BLaER1 (cell line): ENCODE data around the gene LPIN3.

Source experiments
- H3K27ac ChIP-seq: shearing (Covaris generic); formaldehyde crosslinking; 2 replicates; pipeline ENCODE4 v1.8.1; 2022
- H3K27me3 ChIP-seq: shearing (Covaris generic); formaldehyde crosslinking; 2 replicates; pipeline ENCODE4 v1.8.1; 2022
- H3K36me3 ChIP-seq: shearing (Covaris generic); formaldehyde crosslinking; 2 replicates; pipeline ENCODE4 v1.8.1; 2022
- H3K4me1 ChIP-seq: shearing (Covaris generic); formaldehyde crosslinking; 2 replicates; pipeline ENCODE4 v1.8.1; 2022
- H3K4me2 ChIP-seq: shearing (Covaris generic); formaldehyde crosslinking; 2 replicates; pipeline ENCODE4 v1.8.1; 2022
- H3K4me3 ChIP-seq: shearing (Covaris generic); formaldehyde crosslinking; 2 replicates; pipeline ENCODE4 v1.8.1; 2022
- H3K9ac ChIP-seq: shearing (Covaris generic); formaldehyde crosslinking; 2 replicates; pipeline ENCODE4 v1.8.1; 2022
- H3K9me3 ChIP-seq: shearing (Covaris generic); formaldehyde crosslinking; 2 replicates; pipeline ENCODE4 v1.8.1; 2022
- H4K20me1 ChIP-seq: shearing (Covaris generic); formaldehyde crosslinking; 2 replicates; pipeline ENCODE4 v1.8.1; 2022
- Cebpa-rat ChIP-seq: shearing (Covaris generic); IDR thresholded peaks from 2 replicates; pipeline ENCODE4 v1.8.1; 2022

The LPIN3 gene

GRCh38 chr20:41340327-41341055 lies at the start of gene LPIN3:
TSS of gene LPIN3 (plus strand) at chr20:41340821. CDS start at chr20:41345804, 4,983 bp downstream.
- H3K9me3 ChIP-seq, result no peaks in the 10 kb centered on the region
- TF ChIP-seq Cebpa-rat, result no peak
- peak within 1 kb of the TSS; percentile 46 for H3K4me2 ChIP-seq
- peaks cover 8% of the 10 kb centered on the region for H3K4me1 ChIP-seq
- no peak within 1 kb of the TSS for H3K9ac ChIP-seq
- no peaks in the 10 kb centered on the region for H4K20me1 ChIP-seq
- H3K27me3 ChIP-seq, result no peaks in the 10 kb centered on the region
- H3K4me3 ChIP-seq, result no peak within 1 kb of the TSS
- no peaks in the 10 kb centered on the region for H3K36me3 ChIP-seq
- H3K27ac ChIP-seq, result no peak within 1 kb of the TSS

- H3K27ac ChIP-seq, result no peak overlapping the region
These were observed 47.2 kb upstream of the LPIN3 start for GRCh38 chr20:41293269-41294037.

GRCh38 chr20:41299899-41300298 lies 40.7 kb upstream of the LPIN3 start:
- H3K9ac ChIP-seq, result no peak overlapping the region
- no peaks in the 10 kb centered on the region; the same call in 1 of the 2 replicates for H3K9me3 ChIP-seq
- no peak overlapping the region for H3K4me2 ChIP-seq
- no peak for TF ChIP-seq Cebpa-rat
- no peaks in the 10 kb centered on the region for H3K27me3 ChIP-seq
- H3K4me3 ChIP-seq, result no peak overlapping the region
- H3K4me1 ChIP-seq, result peaks cover 9% of the 10 kb centered on the region
- no peak overlapping the region for H3K27ac ChIP-seq
- no peaks in the 10 kb centered on the region for H3K36me3 ChIP-seq
- H4K20me1 ChIP-seq, result no peaks in the 10 kb centered on the region

More at GRCh38 chr20:41293269-41294037, 47.2 kb upstream of the LPIN3 start:
- no peak overlapping the region for H3K4me3 ChIP-seq
- H3K4me2 ChIP-seq, result no peak overlapping the region
- H3K9me3 ChIP-seq, result no peaks in the 10 kb centered on the region
- H3K4me1 ChIP-seq, result no peaks in the 10 kb centered on the region
- no peaks in the 10 kb centered on the region for H3K27me3 ChIP-seq
- no peak for TF ChIP-seq Cebpa-rat
- H3K36me3 ChIP-seq, result no peaks in the 10 kb centered on the region
- 0 out of 2 replicates have a peak, but pooled peaks cover 7% of the 10 kb centered on the region for H4K20me1 ChIP-seq
- H3K9ac ChIP-seq, result no peak overlapping the region

GRCh38 chr20:41300383-41300782 lies 40.2 kb upstream of the LPIN3 start:
- Histone ChIP-seq H3K4me3 (no peak overlapping the region), H3K9ac (no peak overlapping the region), H3K27ac (no peak overlapping the region), H3K27me3 (no peaks in the 10 kb centered on the region), H3K4me2 (no peak overlapping the region), H3K36me3 (no peaks in the 10 kb centered on the region), H4K20me1 (no peaks in the 10 kb centered on the region), H3K9me3 (peaks cover 4% of the 10 kb centered on the region; the same call in 1 of the 2 replicates), H3K4me1 (peaks cover 9% of the 10 kb centered on the region)
- no peak for TF ChIP-seq Cebpa-rat

- Histone ChIP-seq H3K4me1 (peaks cover 9% of the 10 kb centered on the region), H3K4me2 (no peak overlapping the region), H3K27me3 (no peaks in the 10 kb centered on the region), H3K4me3 (no peak overlapping the region), H3K9ac (no peak overlapping the region), H3K9me3 (peaks cover 4% of the 10 kb centered on the region; the same call in 1 of the 2 replicates), H4K20me1 (no peaks in the 10 kb centered on the region), H3K27ac (no peak overlapping the region), H3K36me3 (no peaks in the 10 kb centered on the region)
- TF ChIP-seq Cebpa-rat, result no peak
These were observed 39.7 kb upstream of the LPIN3 start for GRCh38 chr20:41300886-41301285.

GRCh38 chr20:41304002-41304401 lies 36.6 kb upstream of the LPIN3 start:
- peaks cover 4% of the 10 kb centered on the region; the same call in 1 of the 2 replicates for H3K9me3 ChIP-seq
- no peaks in the 10 kb centered on the region for H3K36me3 ChIP-seq
- no peak overlapping the region for H3K27ac ChIP-seq
- TF ChIP-seq Cebpa-rat, result no peak
- H3K27me3 ChIP-seq, result no peaks in the 10 kb centered on the region
- H3K4me3 ChIP-seq, result no peak overlapping the region
- H3K4me2 ChIP-seq, result peak overlapping the region; percentile 20; the same call in 1 of the 2 replicates
- H3K9ac ChIP-seq, result no peak overlapping the region
- H3K4me1 ChIP-seq, result peaks cover 20% of the 10 kb centered on the region
- no peaks in the 10 kb centered on the region for H4K20me1 ChIP-seq

- no peaks in the 10 kb centered on the region for H3K27me3 ChIP-seq
- no peaks in the 10 kb centered on the region for H3K36me3 ChIP-seq
- H3K9ac ChIP-seq, result no peak overlapping the region
- no peak for TF ChIP-seq Cebpa-rat
- peak overlapping the region; percentile 20; the same call in 1 of the 2 replicates for H3K4me2 ChIP-seq
- H4K20me1 ChIP-seq, result no peaks in the 10 kb centered on the region
- H3K27ac ChIP-seq, result no peak overlapping the region
- no peak overlapping the region for H3K4me3 ChIP-seq
- H3K9me3 ChIP-seq, result peaks cover 4% of the 10 kb centered on the region; the same call in 1 of the 2 replicates
- peaks cover 20% of the 10 kb centered on the region for H3K4me1 ChIP-seq
These were observed 36.1 kb upstream of the LPIN3 start for GRCh38 chr20:41304424-41305079.

GRCh38 chr20:41306061-41306727 lies 34.4 kb upstream of the LPIN3 start:
- no peaks in the 10 kb centered on the region for H3K36me3 ChIP-seq
- H4K20me1 ChIP-seq, result no peaks in the 10 kb centered on the region
- TF ChIP-seq Cebpa-rat, result no peak
- no peaks in the 10 kb centered on the region for H3K27me3 ChIP-seq
- H3K4me2 ChIP-seq, result peak overlapping the region; percentile 38
- no peak overlapping the region for H3K4me3 ChIP-seq
- peaks cover 4% of the 10 kb centered on the region; the same call in 1 of the 2 replicates for H3K9me3 ChIP-seq
- H3K9ac ChIP-seq, result no peak overlapping the region
- no peak overlapping the region for H3K27ac ChIP-seq
- H3K4me1 ChIP-seq, result peaks cover 20% of the 10 kb centered on the region

- H3K27ac ChIP-seq, result no peak overlapping the region
- H3K4me3 ChIP-seq, result no peak overlapping the region
- peaks cover 2% of the 10 kb centered on the region; the same call in 1 of the 2 replicates for H3K36me3 ChIP-seq
- no peaks in the 10 kb centered on the region for H4K20me1 ChIP-seq
- H3K4me1 ChIP-seq, result peaks cover 20% of the 10 kb centered on the region
- peaks cover 7% of the 10 kb centered on the region for H3K9me3 ChIP-seq
- H3K27me3 ChIP-seq, result no peaks in the 10 kb centered on the region
- H3K9ac ChIP-seq, result no peak overlapping the region
- no peak for TF ChIP-seq Cebpa-rat
- H3K4me2 ChIP-seq, result peak overlapping the region; percentile 38
These were observed 33.6 kb upstream of the LPIN3 start for GRCh38 chr20:41307021-41307420.
